Stimulated activated CD8-positive, alpha-beta memory T cell treated with anti-CD3 and anti-CD28 coated beads, Interleukin-2, amount 100 ng/mL, for 48 hours (primary cell): ENCODE data around the gene SMC1A.

Experiments
- DNase-seq, 2 donors: peaks; one replicate each; pipeline ENCODE4 v3.0.0-alpha.2; 2020; ENCODE audit warnings: low read depth in 2 of 2

The SMC1A gene

GRCh38 chrX:53340852-53341645 is 81.4 kb downstream of the SMC1A start:
- no peak for DNase-seq

- DNase-seq = no peak
These were observed 85.4 kb downstream of the SMC1A start for GRCh38 chrX:53337101-53337500.

- no peak for DNase-seq
These were observed 88.6 kb downstream of the SMC1A start for GRCh38 chrX:53333853-53334252.

DNA sequence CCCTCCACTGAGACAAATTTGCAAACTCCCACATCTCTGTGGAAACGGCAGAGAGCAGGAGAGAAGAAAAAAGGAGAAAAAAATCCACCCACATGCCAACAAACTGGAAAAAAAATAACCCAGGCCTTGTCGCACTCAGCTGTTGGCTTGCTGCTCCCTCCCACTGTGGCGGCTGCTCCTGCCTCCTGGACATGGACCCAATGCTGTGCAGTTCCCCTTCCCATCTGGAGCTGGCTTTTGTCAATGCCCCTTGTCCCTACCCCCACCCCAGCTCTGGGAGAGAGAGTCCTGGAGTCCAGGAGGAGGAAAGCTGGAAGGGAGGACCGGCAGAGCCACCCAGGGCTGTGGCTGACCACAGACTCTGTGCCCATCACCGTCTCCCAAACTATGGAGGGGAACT is 90.2 kb downstream of the SMC1A start:
- no peak for DNase-seq

DNA sequence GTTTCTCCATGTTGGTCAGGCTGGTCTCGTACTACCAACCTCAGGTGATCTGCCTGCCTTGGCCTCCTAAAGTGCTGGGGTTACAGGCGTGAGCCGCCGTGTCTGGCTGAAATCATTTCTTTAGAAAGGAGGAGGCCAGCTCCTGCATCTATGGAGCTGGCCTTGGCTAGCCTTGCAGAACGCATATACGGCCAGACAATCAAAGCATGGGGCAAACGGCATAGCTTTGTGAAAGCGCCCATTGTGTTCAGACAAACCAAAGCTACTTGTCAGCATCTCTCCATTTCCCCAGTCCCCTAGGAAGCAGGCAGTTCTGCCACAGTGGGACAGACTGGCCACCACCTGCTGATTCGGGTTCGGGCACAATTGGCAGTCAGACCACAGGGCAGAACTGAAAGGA is 92.1 kb downstream of the SMC1A start:
- no peak for DNase-seq

GRCh38 chrX:53324803-53325202 is 97.7 kb downstream of the SMC1A start:
- DNase-seq = no peak
